BJ (cell line): Measurements from ENCODE around the gene RASGRF2. TPM values are rescaled to one million over a fixed set of nuclear protein-coding genes. Genes with fewer than 3 reads are reported as not detected.

Source experiments
- CTCF ChIA-PET: fragments of 350-600 bp; formaldehyde crosslinking; extraction: SDS; loops from one replicate; lab custom pipeline; 2021; ENCODE audit warnings: antibody characterized with exemption, inconsistent platforms; lab: Yijun Ruan, JAX
- POLR2A ChIA-PET: fragments of 300-600 bp; sonication (Branson Sonifier 250); formaldehyde crosslinking; extraction: SDS; loops from one replicate; lab custom pipeline; 2021; ENCODE audit warnings: antibody characterized with exemption; lab: Charles Lee
- DNase-seq: peaks from one replicate; pipeline ENCODE4 v3.0.0-alpha.2; 2011; ENCODE audit warnings: low read depth
- H3K27me3 ChIP-seq: 2 replicates; pipeline ENCODE4 v1.6.0; 2011; ENCODE audit warnings: low read length; ENCODE audit not compliant: control insufficient read depth, insufficient read depth
- H3K36me3 ChIP-seq: 2 replicates; pipeline ENCODE4 v1.5.1; 2011; ENCODE audit warnings: low read length; ENCODE audit not compliant: control insufficient read depth, insufficient read depth
- H3K4me3 ChIP-seq: 2 replicates; pipeline ENCODE4 v1.5.1; 2011; ENCODE audit warnings: low read depth, mild to moderate bottlenecking, control low read depth, low read length
- polyA plus RNA-seq: library from polyadenylated mRNA; depleted of rRNA; stranded (reverse); fragments of >200 nt; gene quantifications from 2 replicates; pipeline ENCODE4 v1.2.3, GENCODE V29; 2011
- TF ChIP-seq, protein P1 (sequence below): IDR thresholded peaks from 2 replicates; pipeline ENCODE4 v1.5.1; 2011; ENCODE audit warnings: low read depth, mild to moderate bottlenecking, control low read depth, inconsistent platforms, low read length, moderate library complexity; ENCODE audit not compliant: insufficient read depth

The RASGRF2 gene
- polyA plus RNA-seq, 1 experiment = 0.85 TPM

DNA sequence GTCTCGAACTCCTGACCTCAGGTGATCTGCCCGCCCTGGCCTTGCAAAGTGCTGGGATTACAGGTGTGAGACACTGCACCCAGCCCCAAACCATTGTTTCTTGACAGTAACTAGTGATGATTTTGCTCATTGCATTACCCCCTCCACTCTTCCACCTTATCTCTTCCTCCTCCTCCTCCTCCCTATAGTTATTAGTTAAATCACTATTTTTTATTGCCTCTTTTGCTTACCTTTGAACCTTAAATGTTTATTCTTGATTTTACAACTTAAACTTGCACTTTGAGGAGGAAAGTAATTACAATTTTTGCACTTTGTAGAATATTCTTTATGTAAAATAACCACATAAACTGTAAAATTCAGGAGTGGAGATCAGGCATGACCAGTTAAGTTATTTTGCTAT is 35.7 kb downstream of the RASGRF2 start:
- no peak for DNase-seq
- POLR2A ChIA-PET = no interaction called here
- H3K27me3 ChIP-seq = no peaks in the 10 kb centered on the region
- H3K36me3 ChIP-seq = no peaks in the 10 kb centered on the region
- no peak overlapping the region for H3K4me3 ChIP-seq
- TF ChIP-seq, protein P1, sequence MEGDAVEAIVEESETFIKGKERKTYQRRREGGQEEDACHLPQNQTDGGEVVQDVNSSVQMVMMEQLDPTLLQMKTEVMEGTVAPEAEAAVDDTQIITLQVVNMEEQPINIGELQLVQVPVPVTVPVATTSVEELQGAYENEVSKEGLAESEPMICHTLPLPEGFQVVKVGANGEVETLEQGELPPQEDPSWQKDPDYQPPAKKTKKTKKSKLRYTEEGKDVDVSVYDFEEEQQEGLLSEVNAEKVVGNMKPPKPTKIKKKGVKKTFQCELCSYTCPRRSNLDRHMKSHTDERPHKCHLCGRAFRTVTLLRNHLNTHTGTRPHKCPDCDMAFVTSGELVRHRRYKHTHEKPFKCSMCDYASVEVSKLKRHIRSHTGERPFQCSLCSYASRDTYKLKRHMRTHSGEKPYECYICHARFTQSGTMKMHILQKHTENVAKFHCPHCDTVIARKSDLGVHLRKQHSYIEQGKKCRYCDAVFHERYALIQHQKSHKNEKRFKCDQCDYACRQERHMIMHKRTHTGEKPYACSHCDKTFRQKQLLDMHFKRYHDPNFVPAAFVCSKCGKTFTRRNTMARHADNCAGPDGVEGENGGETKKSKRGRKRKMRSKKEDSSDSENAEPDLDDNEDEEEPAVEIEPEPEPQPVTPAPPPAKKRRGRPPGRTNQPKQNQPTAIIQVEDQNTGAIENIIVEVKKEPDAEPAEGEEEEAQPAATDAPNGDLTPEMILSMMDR = no peak
- CTCF ChIA-PET = no interaction called here

GRCh38 chr5:80998590-80998979 is 38.4 kb downstream of the RASGRF2 start:
- H3K4me3 ChIP-seq = no peak overlapping the region
- TF ChIP-seq, protein P1 = no peak
- CTCF ChIA-PET = no interaction called here
- DNase-seq = no peak
- POLR2A ChIA-PET = no interaction called here
- H3K27me3 ChIP-seq = no peaks in the 10 kb centered on the region
- no peaks in the 10 kb centered on the region for H3K36me3 ChIP-seq

GRCh38 chr5:81003811-81004386 is 43.7 kb downstream of the RASGRF2 start:
- H3K36me3 ChIP-seq = no peaks in the 10 kb centered on the region
- no peak overlapping the region for H3K4me3 ChIP-seq
- ChIA-PET CTCF (no interaction called here), POLR2A (no interaction called here)
- H3K27me3 ChIP-seq = no peaks in the 10 kb centered on the region
- TF ChIP-seq, protein P1 = no peak
- no peak for DNase-seq

GRCh38 chr5:81005708-81006107 is 45.5 kb downstream of the RASGRF2 start:
- Histone ChIP-seq H3K27me3 (no peaks in the 10 kb centered on the region), H3K4me3 (no peak overlapping the region), H3K36me3 (no peaks in the 10 kb centered on the region)
- POLR2A ChIA-PET = no interaction called here
- TF ChIP-seq, protein P1 = no peak
- DNase-seq = no peak
- CTCF ChIA-PET = no interaction called here

DNA sequence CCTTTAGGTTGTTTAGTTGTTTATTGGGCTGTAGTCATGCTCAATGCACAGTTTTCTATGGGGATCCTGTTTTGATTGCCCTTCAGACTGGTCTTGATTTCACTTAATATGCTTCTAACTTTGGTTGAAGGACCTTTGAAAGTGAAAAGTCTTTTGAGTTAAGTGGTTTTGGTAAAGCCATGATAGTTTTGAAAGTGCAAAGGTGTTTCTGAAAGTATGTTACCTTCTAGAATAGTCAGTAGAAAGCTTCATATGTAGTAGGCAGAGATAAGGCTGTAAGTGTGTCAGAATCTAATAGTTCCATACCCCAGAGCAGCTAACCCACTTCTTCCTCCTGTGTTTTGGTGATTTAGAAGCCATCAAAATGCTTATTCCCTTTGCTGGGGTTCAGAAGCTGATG is 46.1 kb downstream of the RASGRF2 start:
- TF ChIP-seq, protein P1 = no peak
- POLR2A ChIA-PET = no interaction called here
- no peak overlapping the region for H3K4me3 ChIP-seq
- H3K36me3 ChIP-seq = no peaks in the 10 kb centered on the region
- CTCF ChIA-PET = no interaction called here
- no peak for DNase-seq
- H3K27me3 ChIP-seq = no peaks in the 10 kb centered on the region
